Urothelium cell line (cell line): ENCODE results near the gene CA12.
"Not testable (repeated sequence)": the region's sequence is repeated elsewhere in the genome, so short reads cannot be mapped to it uniquely, and the experiment has no call there.

Source experiments
- DNase-seq: peaks from one replicate; pipeline ENCODE4 v3.0.0; 2011; ENCODE audit warnings: low spot score, mixed read lengths
- FAIRE-seq: peaks from 2 replicates; lab custom pipeline; 2011; peaks lifted over from hg19 to GRCh38; lab: Jason Lieb, UNC

Gene CA12

DNA sequence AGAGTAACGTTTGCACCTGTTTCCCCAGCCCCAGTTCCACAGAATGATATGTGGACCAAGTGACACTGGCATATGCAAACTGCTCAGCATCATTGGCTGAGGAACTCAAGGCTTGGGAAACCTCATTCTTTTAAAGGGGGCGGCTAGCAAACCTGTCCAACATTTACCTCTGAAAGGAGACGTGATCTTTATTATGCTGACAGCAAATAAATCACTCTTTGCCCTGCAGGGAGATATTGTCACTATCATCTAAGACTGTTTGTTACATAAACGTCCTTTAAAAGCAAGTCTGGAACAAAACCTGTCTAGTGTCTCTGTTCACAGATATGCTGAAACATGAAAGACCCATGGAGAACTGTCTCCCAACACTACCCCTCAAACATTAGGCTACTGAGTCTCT is 21.5 kb downstream of the CA12 start:
- FAIRE-seq: no peak
- no peak for DNase-seq

- FAIRE-seq: no peak
- DNase-seq: no peak
These were observed 23.2 kb downstream of the CA12 start for GRCh38 chr15:63358241-63359029.

DNA sequence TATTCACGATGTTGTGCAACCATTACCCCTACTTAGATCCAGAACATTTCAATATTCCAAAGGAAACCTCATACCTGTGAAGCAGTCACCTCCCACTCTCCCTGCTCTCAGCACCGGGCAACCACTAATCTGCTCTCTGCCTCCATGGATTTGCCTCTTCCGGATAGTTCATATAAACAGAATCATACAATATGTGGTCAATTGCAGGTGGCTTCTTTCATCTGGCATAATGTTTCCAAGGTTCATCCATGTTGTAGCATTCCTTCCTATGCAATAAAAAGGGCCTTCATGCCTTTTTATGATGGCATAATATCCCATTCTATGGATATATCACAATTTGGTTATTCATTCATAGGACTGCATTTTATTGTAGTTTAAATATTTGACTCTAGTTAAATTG is 23.9 kb downstream of the CA12 start:
- DNase-seq: no peak
- FAIRE-seq: no peak

DNA sequence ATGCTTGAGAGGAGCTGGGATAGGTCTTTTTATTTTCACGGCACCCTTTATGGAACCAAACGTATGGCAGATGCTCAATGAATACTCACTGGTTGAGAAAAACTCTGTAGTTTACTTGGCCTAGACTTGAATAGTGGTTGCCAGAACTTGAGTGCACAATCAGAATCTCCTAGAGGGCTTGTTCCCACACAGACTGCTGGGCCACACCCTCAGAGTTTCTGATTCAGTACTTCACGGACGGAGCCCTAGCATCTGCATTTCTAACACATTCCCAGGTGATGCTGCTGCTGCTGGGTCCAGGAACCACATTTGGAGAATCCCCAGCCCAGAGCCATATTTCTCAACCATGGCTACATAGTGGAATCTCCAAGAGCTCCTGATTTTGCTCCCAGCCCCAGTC is 24.6 kb downstream of the CA12 start:
- FAIRE-seq: no peak
- no peak for DNase-seq

DNA sequence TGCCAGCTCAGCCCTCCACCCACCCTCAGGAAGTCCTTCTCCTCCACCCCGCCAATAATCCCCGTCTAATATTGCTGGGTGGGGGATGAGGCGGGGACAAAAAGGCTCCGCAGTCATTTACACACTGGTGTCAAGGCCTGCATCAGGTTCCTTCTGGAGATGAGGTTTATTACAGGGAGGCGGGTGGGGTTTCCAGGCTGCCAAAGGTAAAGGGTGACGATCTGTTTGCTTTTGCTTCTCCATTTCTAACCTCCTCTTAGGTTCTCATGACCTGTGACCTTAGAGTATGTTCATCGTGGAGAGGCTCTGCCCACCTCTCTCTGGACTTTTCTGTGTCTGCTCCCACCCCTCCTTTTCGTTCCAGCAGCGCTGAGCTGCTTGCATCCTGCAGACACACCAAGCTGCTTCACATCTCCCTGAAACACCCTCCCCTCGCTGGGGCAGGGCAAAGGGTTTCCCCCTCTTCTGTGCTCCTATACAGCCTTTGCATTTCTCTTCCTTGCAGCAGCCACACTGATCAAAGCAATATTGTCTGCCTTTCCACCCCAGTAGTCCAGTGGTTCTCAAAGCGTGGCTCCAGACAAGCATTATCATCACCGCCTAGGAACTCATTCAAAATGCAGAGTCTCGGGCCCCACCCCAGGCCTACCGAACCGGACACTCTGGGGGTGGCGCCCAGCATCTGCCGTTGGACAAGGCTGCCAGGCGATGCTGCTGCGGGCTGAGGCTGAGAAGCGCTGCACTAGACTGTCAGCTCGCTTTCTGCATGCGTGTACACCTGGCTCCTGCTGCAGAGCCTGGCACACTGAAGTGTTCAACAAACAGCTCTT is 26.6 kb downstream of the CA12 start:
- DNase-seq (no peak), FAIRE-seq (no peak)

- no peak for FAIRE-seq
These were observed 27.8 kb downstream of the CA12 start for GRCh38 chr15:63353887-63354286.

GRCh38 chr15:63353261-63353660 is 28.4 kb downstream of the CA12 start:
- no peak for FAIRE-seq
- DNase-seq: no peak

More at GRCh38 chr15:63353887-63354286, 27.8 kb downstream of the CA12 start:
- no peak for DNase-seq

DNA sequence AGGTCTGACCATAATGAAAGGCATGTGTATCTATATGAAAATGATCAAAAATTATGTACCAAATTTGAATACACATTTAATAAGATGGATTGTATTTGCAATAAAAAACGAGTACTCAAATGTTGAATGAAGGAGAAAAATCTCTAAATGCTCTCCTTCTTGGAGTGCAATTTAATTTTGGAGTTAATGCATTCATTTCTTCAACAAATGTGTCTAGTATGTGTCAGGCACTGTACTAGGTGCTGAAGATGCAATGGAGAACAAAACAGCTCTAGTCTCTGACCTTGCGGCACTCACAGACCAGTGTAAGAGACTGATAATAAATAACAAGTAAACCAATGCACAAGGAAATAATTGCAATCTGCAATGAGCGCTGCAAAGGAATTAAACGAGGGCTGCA is 28.8 kb downstream of the CA12 start:
- DNase-seq: no peak
- FAIRE-seq: no peak

- FAIRE-seq (no peak), DNase-seq (no peak)
These were observed 30.5 kb downstream of the CA12 start for GRCh38 chr15:63351170-63351569.

DNA sequence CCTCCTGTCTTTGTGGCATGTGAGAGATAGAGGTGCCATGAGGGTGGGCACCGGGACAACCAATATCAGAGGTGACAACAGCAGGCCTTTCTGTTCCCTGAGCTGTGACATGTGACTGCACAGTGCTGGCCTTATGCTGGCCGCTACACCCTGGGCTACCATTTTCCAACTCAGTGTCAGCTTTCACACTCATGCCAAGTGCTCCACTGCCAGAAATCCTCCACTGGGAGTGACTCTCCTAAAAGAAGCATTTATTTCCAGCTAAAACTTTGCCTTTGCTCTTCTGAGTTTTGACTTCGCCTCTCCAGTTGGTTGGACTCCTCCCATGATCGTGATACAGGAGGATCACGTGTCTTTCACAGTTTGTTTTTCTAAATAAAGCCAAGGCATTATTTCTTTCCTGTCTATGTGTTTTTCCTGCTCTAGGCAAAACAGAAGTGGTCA is 31.4 kb downstream of the CA12 start:
- no peak for FAIRE-seq

GRCh38 chr15:63349621-63350020 is 32.0 kb downstream of the CA12 start:
- DNase-seq (no peak), FAIRE-seq (no peak)

More for the DNA sequence above, 31.4 kb downstream of the CA12 start:
- DNase-seq: no peak

- no peak for DNase-seq
- FAIRE-seq: no peak
These were observed 32.5 kb downstream of the CA12 start for GRCh38 chr15:63349156-63349555.

DNA sequence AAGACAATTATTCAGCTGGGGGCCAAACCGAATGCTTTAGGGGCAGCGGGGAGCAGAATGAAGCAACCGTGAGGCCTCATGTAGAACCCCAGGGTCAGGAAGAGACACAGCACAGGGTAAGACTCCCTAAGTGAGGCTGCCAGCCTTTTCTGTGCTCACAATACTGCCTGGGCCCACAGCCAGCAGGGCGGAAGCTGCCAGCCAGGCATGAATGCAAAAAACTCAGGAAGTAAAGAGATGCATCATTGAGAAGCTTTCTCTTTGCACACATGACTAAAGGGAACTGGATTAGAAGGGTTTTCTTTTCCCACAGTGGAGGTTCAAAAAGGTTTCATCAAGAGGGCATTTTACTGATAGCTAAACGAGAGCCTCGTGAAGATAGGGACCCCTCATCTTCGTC is 33.3 kb downstream of the CA12 start:
- DNase-seq: peak; percentile 70
- no peak for FAIRE-seq

GRCh38 chr15:63347074-63347857 is 34.4 kb downstream of the CA12 start:
- FAIRE-seq: no peak
- no peak for DNase-seq

DNA sequence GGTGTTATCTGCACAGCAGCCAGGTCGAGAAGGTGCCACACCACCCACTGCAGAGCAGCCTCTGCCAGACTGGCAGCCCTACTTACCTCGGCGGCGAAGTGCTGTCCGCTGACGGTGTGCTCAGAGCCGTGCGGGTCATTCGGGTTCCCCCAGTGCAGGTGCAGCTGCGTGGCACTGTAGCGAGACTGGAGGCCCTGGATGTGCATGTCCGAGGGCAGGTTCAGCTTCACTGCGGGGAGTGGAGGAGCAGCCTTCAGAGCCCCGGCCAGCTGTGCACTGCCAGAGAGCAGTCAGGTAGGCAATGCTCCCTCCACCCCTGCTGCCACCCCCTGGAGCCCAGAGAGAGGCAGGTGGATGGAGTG is 36.3 kb downstream of the CA12 start:
- DNase-seq (no peak), FAIRE-seq (no peak)

GRCh38 chr15:63344731-63345390 is 36.8 kb downstream of the CA12 start:
- DNase-seq (no peak), FAIRE-seq (no peak)

- not testable (repeated sequence) for FAIRE-seq, DNase-seq
These were observed 38.6 kb downstream of the CA12 start for GRCh38 chr15:63342996-63343562.

- FAIRE-seq (no peak), DNase-seq (no peak)
These were observed 39.7 kb downstream of the CA12 start for GRCh38 chr15:63341898-63342297.

GRCh38 chr15:63340878-63341277 is 40.8 kb downstream of the CA12 start:
- DNase-seq (no peak), FAIRE-seq (no peak)

- no peak for FAIRE-seq
- no peak for DNase-seq
These were observed 41.3 kb downstream of the CA12 start for GRCh38 chr15:63340353-63340752.
